ENCODE measurements around the gene KCNIP4. TPM values are rescaled to one million over a fixed set of nuclear protein-coding genes. Genes with fewer than 3 reads are reported as not detected.
"Not testable (repeated sequence)": the region's sequence is repeated elsewhere in the genome, so short reads cannot be mapped to it uniquely, and the experiment has no call there.

KCNIP4 gene
- total and polyA plus RNA-seq, 4 donors: 12.5 to 74.2 (median 54.5) TPM

GRCh38 chr4:21366840-21367239 lies 581.7 kb downstream of the KCNIP4 start:
- H3K36me3 ChIP-seq (ENCODE audit: control insufficient read depth, insufficient read depth, low read length): no peaks in the 10 kb centered on the region
- DNase-seq (ENCODE audit: low read depth in 4 of 6, low spot score in 6 of 6): no peak
- no peaks in the 10 kb centered on the region for H3K9me3 ChIP-seq (ENCODE audit: control insufficient read depth, insufficient read depth, low read length)
- no peaks in the 10 kb centered on the region for H3K27me3 ChIP-seq (ENCODE audit: control insufficient read depth, insufficient read depth, low read length)
- no peaks in the 10 kb centered on the region for H3K4me1 ChIP-seq (ENCODE audit: control insufficient read depth, insufficient read depth, low read length)
- H3K27ac ChIP-seq (ENCODE audit: low read depth, low read length): no peak overlapping the region
- no peak overlapping the region for H3K4me3 ChIP-seq (ENCODE audit: low read depth, low read length)
- no CpG with 5 or more reads among the region's 1 CpG for WGBS (ENCODE audit: insufficient coverage)

DNA sequence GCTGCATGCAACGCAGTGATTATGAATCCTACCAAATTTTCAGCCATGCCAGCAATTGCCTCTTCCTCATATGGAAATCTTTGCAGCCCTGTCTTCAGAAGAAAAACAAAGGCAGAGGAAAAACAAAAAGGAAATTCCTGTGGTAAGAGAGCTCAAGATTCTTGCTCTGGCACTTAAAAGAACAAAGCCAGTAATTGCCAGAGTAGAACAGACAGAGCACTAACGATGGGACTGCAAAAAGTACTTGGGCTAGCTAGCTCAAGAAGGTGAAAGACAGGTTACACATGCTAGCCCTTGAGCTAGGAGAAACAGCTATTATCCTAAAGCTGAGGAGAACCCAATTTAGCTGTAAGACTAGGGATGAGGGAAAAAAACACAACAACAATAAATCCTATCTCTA lies 582.3 kb downstream of the KCNIP4 start:
- DNase-seq (ENCODE audit: low read depth in 4 of 6, low spot score in 6 of 6): no peak
- H3K27me3 ChIP-seq (ENCODE audit: control insufficient read depth, insufficient read depth, low read length): no peaks in the 10 kb centered on the region
- no peaks in the 10 kb centered on the region for H3K36me3 ChIP-seq (ENCODE audit: control insufficient read depth, insufficient read depth, low read length)
- 48% methylated on average over 2 of the region's 2 CpGs for WGBS (ENCODE audit: insufficient coverage)
- H3K9me3 ChIP-seq (ENCODE audit: control insufficient read depth, insufficient read depth, low read length): no peaks in the 10 kb centered on the region
- H3K4me1 ChIP-seq (ENCODE audit: control insufficient read depth, insufficient read depth, low read length): no peaks in the 10 kb centered on the region
- no peak overlapping the region for H3K27ac ChIP-seq (ENCODE audit: low read depth, low read length)
- no peak overlapping the region for H3K4me3 ChIP-seq (ENCODE audit: low read depth, low read length)

DNA sequence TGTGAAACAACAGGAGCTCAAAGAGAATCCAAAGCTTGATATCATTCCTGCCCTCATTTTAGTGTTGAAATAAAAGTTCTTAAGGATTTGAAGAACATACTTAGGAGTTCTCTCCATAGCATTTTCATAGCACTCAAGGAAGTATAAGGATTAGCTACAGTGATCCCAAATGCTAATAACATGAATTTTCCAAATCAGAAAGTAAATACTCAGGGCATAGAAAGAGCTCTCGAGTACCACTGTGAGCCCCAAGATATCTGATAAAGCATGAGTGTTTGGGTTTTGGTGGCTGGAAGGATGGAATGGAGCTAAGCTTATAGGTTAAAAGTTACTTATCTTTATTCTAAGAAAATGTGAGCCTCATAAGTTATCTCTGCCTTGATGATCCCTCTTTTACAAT lies 584.9 kb downstream of the KCNIP4 start:
- whole genome bisulfite sequencing (ENCODE audit: insufficient coverage): no CpG with 5 or more reads among the region's 1 CpG
- Histone ChIP-seq H3K27ac (ENCODE audit: low read depth, low read length) (no peak overlapping the region), H3K4me1 (ENCODE audit: control insufficient read depth, insufficient read depth, low read length) (no peaks in the 10 kb centered on the region), H3K4me3 (ENCODE audit: low read depth, low read length) (no peak overlapping the region), H3K36me3 (ENCODE audit: control insufficient read depth, insufficient read depth, low read length) (no peaks in the 10 kb centered on the region), H3K27me3 (ENCODE audit: control insufficient read depth, insufficient read depth, low read length) (no peaks in the 10 kb centered on the region), H3K9me3 (ENCODE audit: control insufficient read depth, insufficient read depth, low read length) (no peaks in the 10 kb centered on the region)
- DNase-seq (ENCODE audit: low read depth in 4 of 6, low spot score in 6 of 6): no peak

GRCh38 chr4:21352354-21352753 lies 596.2 kb downstream of the KCNIP4 start:
- H3K4me3 ChIP-seq (ENCODE audit: low read depth, low read length); H3K36me3 ChIP-seq (ENCODE audit: control insufficient read depth, insufficient read depth, low read length); H3K27ac ChIP-seq (ENCODE audit: low read depth, low read length); H3K9me3 ChIP-seq (ENCODE audit: control insufficient read depth, insufficient read depth, low read length); DNase-seq (ENCODE audit: low read depth in 4 of 6, low spot score in 6 of 6); H3K4me1 ChIP-seq (ENCODE audit: control insufficient read depth, insufficient read depth, low read length); H3K27me3 ChIP-seq (ENCODE audit: control insufficient read depth, insufficient read depth, low read length): not testable (repeated sequence)
- 89% methylated on average over 4 of the region's 4 CpGs for WGBS (ENCODE audit: insufficient coverage)

DNA sequence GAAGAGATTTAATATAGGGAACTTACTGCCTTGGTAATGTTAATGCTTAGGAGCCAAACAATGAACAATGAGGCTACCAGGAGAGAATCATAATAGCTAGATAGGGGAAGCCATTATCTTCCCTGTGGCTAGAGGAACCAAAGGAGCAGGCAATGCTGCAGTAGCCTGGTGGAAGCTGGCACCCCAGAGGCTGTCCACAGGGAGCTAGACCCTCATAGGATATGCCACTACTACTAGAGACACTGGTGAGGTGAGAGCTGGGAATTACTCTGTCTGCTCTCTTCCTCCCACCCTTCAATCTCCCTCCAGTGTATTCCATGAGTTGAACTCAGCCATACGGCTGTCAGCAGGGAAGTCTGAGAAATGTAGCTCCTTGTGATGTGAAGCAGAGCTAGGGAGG lies 601.4 kb downstream of the KCNIP4 start:
- no CpG with 5 or more reads among the region's 1 CpG for WGBS (ENCODE audit: insufficient coverage)
- H3K4me3 ChIP-seq (ENCODE audit: low read depth, low read length): no peak overlapping the region
- no peaks in the 10 kb centered on the region for H3K4me1 ChIP-seq (ENCODE audit: control insufficient read depth, insufficient read depth, low read length)
- H3K36me3 ChIP-seq (ENCODE audit: control insufficient read depth, insufficient read depth, low read length): no peaks in the 10 kb centered on the region
- no peak for DNase-seq (ENCODE audit: low read depth in 4 of 6, low spot score in 6 of 6)
- peaks cover 2% of the 10 kb centered on the region for H3K9me3 ChIP-seq (ENCODE audit: control insufficient read depth, insufficient read depth, low read length)
- no peaks in the 10 kb centered on the region for H3K27me3 ChIP-seq (ENCODE audit: control insufficient read depth, insufficient read depth, low read length)
- no peak overlapping the region for H3K27ac ChIP-seq (ENCODE audit: low read depth, low read length)

- H3K9me3 ChIP-seq (ENCODE audit: control insufficient read depth, insufficient read depth, low read length): peaks cover 1% of the 10 kb centered on the region
- no peaks in the 10 kb centered on the region for H3K36me3 ChIP-seq (ENCODE audit: control insufficient read depth, insufficient read depth, low read length)
- H3K4me3 ChIP-seq (ENCODE audit: low read depth, low read length): no peak overlapping the region
- 90% methylated on average over 3 of the region's 3 CpGs for WGBS (ENCODE audit: insufficient coverage)
- DNase-seq (ENCODE audit: low read depth in 4 of 6, low spot score in 6 of 6): no peak
- H3K27me3 ChIP-seq (ENCODE audit: control insufficient read depth, insufficient read depth, low read length): no peaks in the 10 kb centered on the region
- no peak overlapping the region for H3K27ac ChIP-seq (ENCODE audit: low read depth, low read length)
- H3K4me1 ChIP-seq (ENCODE audit: control insufficient read depth, insufficient read depth, low read length): no peaks in the 10 kb centered on the region
Observed at GRCh38 chr4:21327976-21328700, 620.4 kb downstream of the KCNIP4 start.

DNA sequence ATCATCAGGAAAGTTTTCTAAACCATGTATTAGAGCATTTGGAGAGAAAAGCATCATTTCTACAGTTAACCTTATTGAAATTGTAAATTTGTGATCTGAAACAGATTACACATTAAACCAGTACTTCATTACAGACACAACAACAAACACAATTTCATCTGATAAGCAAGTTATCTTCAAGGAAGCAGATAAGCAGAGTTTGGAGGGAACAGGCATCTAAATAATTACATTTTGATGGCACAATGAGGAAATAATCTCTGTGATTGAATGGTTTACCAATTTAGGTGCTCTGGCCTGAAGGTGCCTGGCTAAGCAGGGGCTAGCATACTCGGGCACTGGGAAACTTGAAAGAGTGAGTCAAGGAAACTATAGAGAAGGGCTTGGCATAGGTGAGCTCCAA lies 628.5 kb downstream of the KCNIP4 start:
- Histone ChIP-seq H3K4me3 (ENCODE audit: low read depth, low read length) (no peak overlapping the region), H3K9me3 (ENCODE audit: control insufficient read depth, insufficient read depth, low read length) (peaks cover 1% of the 10 kb centered on the region), H3K36me3 (ENCODE audit: control insufficient read depth, insufficient read depth, low read length) (no peaks in the 10 kb centered on the region), H3K27ac (ENCODE audit: low read depth, low read length) (no peak overlapping the region), H3K4me1 (ENCODE audit: control insufficient read depth, insufficient read depth, low read length) (no peaks in the 10 kb centered on the region), H3K27me3 (ENCODE audit: control insufficient read depth, insufficient read depth, low read length) (no peaks in the 10 kb centered on the region)
- WGBS (ENCODE audit: insufficient coverage): 100% methylated on average over 1 of the region's 1 CpG
- DNase-seq (ENCODE audit: low read depth in 4 of 6, low spot score in 6 of 6): no peak

DNA sequence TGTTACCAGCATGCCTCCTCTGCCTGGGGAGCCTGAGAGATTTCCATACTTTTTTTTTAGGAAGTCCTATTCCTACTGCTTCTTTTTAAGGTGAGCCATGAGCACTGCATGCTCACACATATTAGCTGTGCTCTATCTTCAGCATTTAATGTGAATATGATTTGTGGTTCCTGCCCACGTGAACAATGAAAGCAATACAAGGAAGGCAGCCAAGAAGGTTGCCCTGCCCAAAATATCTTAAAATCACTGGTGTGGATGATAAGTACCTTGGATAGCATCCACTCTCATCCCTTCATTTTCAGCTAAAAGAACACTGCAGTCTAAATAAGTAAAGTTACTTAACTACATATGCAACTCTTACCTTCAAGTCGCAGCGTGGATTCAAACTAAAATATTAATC lies 640.9 kb downstream of the KCNIP4 start:
- WGBS (ENCODE audit: insufficient coverage): no CpG with 5 or more reads among the region's 3 CpGs
- peak in 1 of 6 donors; percentile 38 for DNase-seq (ENCODE audit: low read depth in 4 of 6, low spot score in 6 of 6)

GRCh38 chr4:21304540-21304887 lies 644.1 kb downstream of the KCNIP4 start:
- Histone ChIP-seq H3K27ac (ENCODE audit: low read depth, low read length) (no peak overlapping the region), H3K4me1 (ENCODE audit: control insufficient read depth, insufficient read depth, low read length) (no peaks in the 10 kb centered on the region), H3K9me3 (ENCODE audit: control insufficient read depth, insufficient read depth, low read length) (no peaks in the 10 kb centered on the region), H3K4me3 (ENCODE audit: low read depth, low read length) (peak overlapping the region; percentile 48), H3K36me3 (ENCODE audit: control insufficient read depth, insufficient read depth, low read length) (no peaks in the 10 kb centered on the region), H3K27me3 (ENCODE audit: control insufficient read depth, insufficient read depth, low read length) (no peaks in the 10 kb centered on the region)
- 0% methylated on average over 2 of the region's 4 CpGs for WGBS (ENCODE audit: insufficient coverage)
- DNase-seq (ENCODE audit: low read depth in 4 of 6, low spot score in 6 of 6): no peak

More for the DNA sequence above, 640.9 kb downstream of the KCNIP4 start:
- Histone ChIP-seq H3K27ac (ENCODE audit: low read depth, low read length) (no peak overlapping the region), H3K4me1 (ENCODE audit: control insufficient read depth, insufficient read depth, low read length) (no peaks in the 10 kb centered on the region), H3K4me3 (ENCODE audit: low read depth, low read length) (no peak overlapping the region), H3K9me3 (ENCODE audit: control insufficient read depth, insufficient read depth, low read length) (no peaks in the 10 kb centered on the region), H3K27me3 (ENCODE audit: control insufficient read depth, insufficient read depth, low read length) (no peaks in the 10 kb centered on the region), H3K36me3 (ENCODE audit: control insufficient read depth, insufficient read depth, low read length) (no peaks in the 10 kb centered on the region)

- no peaks in the 10 kb centered on the region for H3K27me3 ChIP-seq (ENCODE audit: control insufficient read depth, insufficient read depth, low read length)
- H3K36me3 ChIP-seq (ENCODE audit: control insufficient read depth, insufficient read depth, low read length): no peaks in the 10 kb centered on the region
- no peak overlapping the region for H3K27ac ChIP-seq (ENCODE audit: low read depth, low read length)
- H3K4me1 ChIP-seq (ENCODE audit: control insufficient read depth, insufficient read depth, low read length): no peaks in the 10 kb centered on the region
- DNase-seq (ENCODE audit: low read depth in 4 of 6, low spot score in 6 of 6): no peak
- H3K9me3 ChIP-seq (ENCODE audit: control insufficient read depth, insufficient read depth, low read length): no peaks in the 10 kb centered on the region
- 29% methylated on average over 1 of the region's 2 CpGs for WGBS (ENCODE audit: insufficient coverage)
- no peak overlapping the region for H3K4me3 ChIP-seq (ENCODE audit: low read depth, low read length)
Observed at GRCh38 chr4:21290562-21290961, 658.0 kb downstream of the KCNIP4 start.

Measured in spinal cord (tissue), 10 donors.